SHP77 treated with DMSO at 0.1 percent for 48 hours (cell line): ENCODE data around the gene FANCC.

Experiments
- DNase-seq: peaks from one replicate; lab custom pipeline; 2025; lab: John Stamatoyannopoulos, UW

FANCC gene

GRCh38 chr9:95065224-95065623, 252.3 kb downstream of the FANCC start:
- DNase-seq, result no peak

GRCh38 chr9:95063300-95063699, 254.2 kb downstream of the FANCC start:
- no peak for DNase-seq

GRCh38 chr9:95062596-95063065, 254.9 kb downstream of the FANCC start:
- no peak for DNase-seq

DNA sequence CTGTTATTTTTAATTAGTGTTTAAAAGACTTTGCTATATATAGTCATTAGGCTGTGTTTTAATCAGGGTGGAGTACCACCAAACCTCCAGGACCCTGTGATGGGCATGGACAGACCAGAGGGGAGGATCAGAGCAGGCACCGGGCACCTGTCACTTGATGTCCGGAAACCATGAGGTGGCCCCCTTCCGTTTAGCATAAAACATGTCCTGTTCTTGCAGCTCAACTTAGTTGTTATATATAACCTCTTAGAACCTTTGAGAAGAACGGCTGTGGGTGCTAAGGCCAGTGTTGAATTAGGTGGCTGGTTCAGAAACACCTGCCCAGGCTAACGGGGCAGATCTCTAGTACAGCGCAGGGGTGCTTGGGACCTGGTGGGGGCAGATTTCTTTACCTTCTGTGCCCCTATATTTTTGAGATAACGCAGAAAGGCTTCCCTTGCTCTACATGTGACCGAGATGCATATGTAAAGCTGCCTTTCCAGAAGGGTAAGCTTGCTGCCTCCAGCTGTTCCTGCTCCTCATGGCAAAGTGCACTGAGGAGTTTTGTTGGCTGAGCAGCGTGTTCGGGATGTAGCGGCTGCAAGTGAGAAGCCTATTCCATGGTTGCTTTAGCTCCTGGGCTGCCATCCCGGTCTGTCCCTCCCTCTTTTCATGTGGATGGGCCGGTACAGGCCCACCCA, 255.5 kb downstream of the FANCC start:
- DNase-seq, result no peak

DNA sequence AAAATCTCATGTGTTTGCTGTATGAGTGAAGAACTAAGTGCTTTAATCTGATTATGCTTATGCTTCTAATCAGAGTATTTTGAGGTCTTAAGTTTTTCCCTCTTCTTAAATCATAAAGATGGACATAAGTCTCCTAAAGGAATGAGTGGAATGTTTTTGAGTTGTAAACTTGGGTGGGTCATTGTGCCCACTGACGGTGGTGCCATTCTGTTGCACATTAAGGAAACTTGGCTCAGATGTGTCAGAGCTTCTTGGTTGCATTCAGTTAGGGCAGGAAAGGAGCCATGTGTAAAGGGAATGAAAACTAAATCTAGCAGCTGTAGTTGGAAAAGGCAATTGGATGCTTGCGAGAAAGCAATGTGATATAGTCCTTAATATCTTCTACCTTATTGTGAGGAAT, 256.6 kb downstream of the FANCC start:
- DNase-seq, result no peak

- DNase-seq, result no peak
Measured at GRCh38 chr9:95060234-95060633, 257.3 kb downstream of the FANCC start.

GRCh38 chr9:95058795-95059386, 258.6 kb downstream of the FANCC start:
- no peak for DNase-seq

DNA sequence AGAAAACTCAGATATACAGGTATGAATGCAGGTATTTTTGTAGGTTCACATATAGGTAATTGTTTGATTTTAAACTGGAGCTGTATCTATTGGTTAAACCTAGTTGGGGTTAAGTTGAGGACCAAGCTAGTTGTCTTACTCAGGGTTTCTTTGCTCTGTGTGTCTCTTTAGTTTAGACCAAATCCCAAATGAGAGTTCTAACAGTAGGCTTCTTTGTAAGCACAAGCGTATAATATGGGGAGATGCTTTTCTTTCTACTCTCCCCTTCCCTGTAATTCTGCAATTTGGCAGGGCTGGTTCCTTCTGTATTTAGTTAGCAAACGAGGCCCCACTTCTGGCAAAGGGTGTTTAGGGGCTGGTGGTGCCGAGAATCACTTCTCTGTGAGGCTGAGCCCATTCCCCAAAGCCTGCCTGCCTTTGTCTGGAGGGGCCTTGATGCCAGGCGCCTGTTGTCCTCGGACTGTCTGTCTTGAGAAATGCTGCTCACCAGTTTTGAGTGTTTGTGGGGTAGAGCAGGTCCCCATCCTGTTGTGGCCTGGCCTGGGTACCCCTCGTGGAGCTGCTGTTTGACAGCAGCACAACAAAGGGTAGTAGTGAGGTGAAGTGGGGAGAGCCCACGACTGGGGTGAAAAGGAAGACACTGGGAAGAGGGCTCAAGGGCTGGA, 259.3 kb downstream of the FANCC start:
- DNase-seq, result no peak

- DNase-seq, result no peak
Measured at GRCh38 chr9:95057101-95057500, 260.4 kb downstream of the FANCC start.

GRCh38 chr9:95055851-95056551, 261.5 kb downstream of the FANCC start:
- DNase-seq, result no peak

DNA sequence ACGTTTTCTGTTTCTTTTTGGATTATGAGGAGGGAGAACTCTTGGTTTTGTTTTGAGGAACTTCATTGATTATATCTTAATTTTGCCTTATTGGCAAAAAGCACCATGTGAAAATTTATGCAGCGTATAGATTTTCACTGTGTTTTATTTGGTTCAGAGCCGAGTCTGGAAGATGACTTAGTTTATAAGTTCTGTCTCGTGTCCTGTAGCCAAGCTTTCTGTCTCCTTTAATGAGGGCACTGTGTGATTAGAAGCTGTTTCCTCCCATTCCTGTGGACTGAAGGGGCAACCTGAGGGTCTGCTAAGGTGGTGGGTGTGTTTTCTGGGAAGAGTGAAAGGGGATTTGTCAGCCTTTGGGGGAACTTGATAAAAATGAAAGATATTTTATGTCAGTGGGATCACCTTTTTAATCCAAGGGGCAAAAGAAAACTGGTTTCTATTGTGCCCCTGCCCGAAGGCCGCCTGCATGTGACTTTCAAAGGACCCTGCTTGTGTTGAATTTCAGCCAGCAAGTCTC, 262.1 kb downstream of the FANCC start:
- DNase-seq, result no peak

GRCh38 chr9:95053611-95054570, 263.6 kb downstream of the FANCC start:
- DNase-seq, result no peak

- no peak for DNase-seq
Measured at GRCh38 chr9:95049761-95050160, 267.7 kb downstream of the FANCC start.
